HepG2 (cell line): Measurements from ENCODE around the gene PTPRN. TPM values are rescaled to one million over a fixed set of nuclear protein-coding genes. Genes with fewer than 3 reads are reported as not detected.

Experiments
- ELF3 ChIP-seq: IDR thresholded peaks from 2 replicates; pipeline ENCODE4 v1.6.1; 2016; ENCODE audit warnings: missing genetic modification reagents, missing compliant biosample characterization
- EZH2 ChIP-seq: conservative IDR thresholded peaks from 2 replicates; pipeline ENCODE4 v1.6.1; 2012; ENCODE audit warnings: mild to moderate bottlenecking, low read depth, low read length, moderate library complexity
- HES4 ChIP-seq: sonication (generic); formaldehyde crosslinking; IDR thresholded peaks from 2 replicates; pipeline ENCODE4 v1.9.0; 2021; ENCODE audit warnings: mild to moderate bottlenecking, missing genetic modification reagents, borderline replicate concordance
- HNRNPL ChIP-seq: fragments of 200-400 bp; formaldehyde crosslinking; IDR thresholded peaks from 2 replicates; pipeline ENCODE4 v1.6.1; 2017; ENCODE audit warnings: mild to moderate bottlenecking, low read depth, low read length
- NFE2L1 ChIP-seq: sonication (generic); formaldehyde crosslinking; IDR thresholded peaks from 2 replicates; pipeline ENCODE4 v1.4.0; 2020; ENCODE audit warnings: missing genetic modification reagents, mild to moderate bottlenecking, borderline replicate concordance
- PAWR ChIP-seq: sonication (generic); formaldehyde crosslinking; IDR thresholded peaks from 2 replicates; pipeline ENCODE4 v1.4.0; 2020; ENCODE audit warnings: missing genetic modification reagents, mild to moderate bottlenecking, borderline replicate concordance
- RBM22 ChIP-seq: fragments of 200-400 bp; formaldehyde crosslinking; optimal IDR thresholded peaks from 2 replicates; pipeline ENCODE3; 2017; ENCODE audit warnings: mild to moderate bottlenecking, low read length, moderate library complexity
- SP4 ChIP-seq: sonication (generic); formaldehyde crosslinking; IDR thresholded peaks from 2 replicates; pipeline ENCODE4 v1.8.1; 2023; ENCODE audit warnings: mild to moderate bottlenecking, missing genetic modification reagents
- TFE3 ChIP-seq: IDR thresholded peaks from 2 replicates; pipeline ENCODE4 v1.6.1; 2016
- TRIM24 ChIP-seq: sonication (generic); formaldehyde crosslinking; IDR thresholded peaks from 2 replicates; pipeline ENCODE4 v1.8.0; 2022; ENCODE audit warnings: mild to moderate bottlenecking, missing genetic modification reagents
- ZNF432 ChIP-seq: sonication (generic); formaldehyde crosslinking; IDR thresholded peaks from 2 replicates; pipeline ENCODE4 v1.5.0; 2020; ENCODE audit warnings: missing genetic modification reagents, mild to moderate bottlenecking, borderline replicate concordance
- ZNF552 ChIP-seq: sonication (generic); formaldehyde crosslinking; IDR thresholded peaks from 2 replicates; pipeline ENCODE4 v1.9.0; 2022; ENCODE audit warnings: missing genetic modification reagents, mild to moderate bottlenecking, borderline replicate concordance
- ZNF562 ChIP-seq: sonication (generic); formaldehyde crosslinking; IDR thresholded peaks from 2 replicates; pipeline ENCODE4 v1.8.0; 2022; ENCODE audit warnings: missing genetic modification reagents, borderline replicate concordance
- ZNF678 ChIP-seq: sonication (generic); formaldehyde crosslinking; IDR thresholded peaks from 2 replicates; pipeline ENCODE4 v1.4.0; 2020; ENCODE audit warnings: mild to moderate bottlenecking, missing genetic modification reagents
- polyA plus RNA-seq, 8 experiments: library from polyadenylated mRNA; depleted of rRNA in 3 of 8; stranded (reverse) in 7 of 8; unstranded in 1 of 8; fragments of >200 nt; fragmentation: Illumina TruSeq in 4 of 8; extraction: Trizol in 4 of 8; gene quantifications; 2 replicates each; pipeline versions ENCODE4 v1.2.1 to v1.2.3, GENCODE V29; 2011 to 2016; ENCODE audit warnings: low read depth in 4 of 8, missing spikeins in 1 of 8, mixed read lengths in 1 of 8; ENCODE audit not compliant: insufficient read depth in 1 of 8
- total RNA-seq, 5 experiments: library from RNA; depleted of rRNA; stranded (reverse); fragments of >200 nt; fragmentation: Illumina TruSeq; extraction: Trizol; gene quantifications; 2 replicates each; pipeline ENCODE4 v1.2.3, GENCODE V29; 2016; ENCODE audit warnings: low read depth in 1 of 5
- TF ChIP-seq, protein P1 (sequence below): sonication (generic); formaldehyde crosslinking; IDR thresholded peaks from 2 replicates; pipeline ENCODE4 v1.5.0; 2020; ENCODE audit warnings: mild to moderate bottlenecking, missing genetic modification reagents, borderline replicate concordance
- TF ChIP-seq, protein P2 (sequence below): sonication (generic); formaldehyde crosslinking; IDR thresholded peaks from 2 replicates; pipeline ENCODE4 v1.5.1; 2020; ENCODE audit warnings: missing genetic modification reagents, mild to moderate bottlenecking, borderline replicate concordance

The PTPRN gene
- total and polyA plus RNA-seq, 2 of the 13 experiments (the other 11 are each of a cell fraction or from before 2014, with no cell fraction given), result 0.26 TPM; not detected in 1

GRCh38 chr2:219245148-219245898 is 63.9 kb downstream of the PTPRN start, which contains the start of the genes GLB1L and STK16 (continued):
- TF ChIP-seq, protein P1, sequence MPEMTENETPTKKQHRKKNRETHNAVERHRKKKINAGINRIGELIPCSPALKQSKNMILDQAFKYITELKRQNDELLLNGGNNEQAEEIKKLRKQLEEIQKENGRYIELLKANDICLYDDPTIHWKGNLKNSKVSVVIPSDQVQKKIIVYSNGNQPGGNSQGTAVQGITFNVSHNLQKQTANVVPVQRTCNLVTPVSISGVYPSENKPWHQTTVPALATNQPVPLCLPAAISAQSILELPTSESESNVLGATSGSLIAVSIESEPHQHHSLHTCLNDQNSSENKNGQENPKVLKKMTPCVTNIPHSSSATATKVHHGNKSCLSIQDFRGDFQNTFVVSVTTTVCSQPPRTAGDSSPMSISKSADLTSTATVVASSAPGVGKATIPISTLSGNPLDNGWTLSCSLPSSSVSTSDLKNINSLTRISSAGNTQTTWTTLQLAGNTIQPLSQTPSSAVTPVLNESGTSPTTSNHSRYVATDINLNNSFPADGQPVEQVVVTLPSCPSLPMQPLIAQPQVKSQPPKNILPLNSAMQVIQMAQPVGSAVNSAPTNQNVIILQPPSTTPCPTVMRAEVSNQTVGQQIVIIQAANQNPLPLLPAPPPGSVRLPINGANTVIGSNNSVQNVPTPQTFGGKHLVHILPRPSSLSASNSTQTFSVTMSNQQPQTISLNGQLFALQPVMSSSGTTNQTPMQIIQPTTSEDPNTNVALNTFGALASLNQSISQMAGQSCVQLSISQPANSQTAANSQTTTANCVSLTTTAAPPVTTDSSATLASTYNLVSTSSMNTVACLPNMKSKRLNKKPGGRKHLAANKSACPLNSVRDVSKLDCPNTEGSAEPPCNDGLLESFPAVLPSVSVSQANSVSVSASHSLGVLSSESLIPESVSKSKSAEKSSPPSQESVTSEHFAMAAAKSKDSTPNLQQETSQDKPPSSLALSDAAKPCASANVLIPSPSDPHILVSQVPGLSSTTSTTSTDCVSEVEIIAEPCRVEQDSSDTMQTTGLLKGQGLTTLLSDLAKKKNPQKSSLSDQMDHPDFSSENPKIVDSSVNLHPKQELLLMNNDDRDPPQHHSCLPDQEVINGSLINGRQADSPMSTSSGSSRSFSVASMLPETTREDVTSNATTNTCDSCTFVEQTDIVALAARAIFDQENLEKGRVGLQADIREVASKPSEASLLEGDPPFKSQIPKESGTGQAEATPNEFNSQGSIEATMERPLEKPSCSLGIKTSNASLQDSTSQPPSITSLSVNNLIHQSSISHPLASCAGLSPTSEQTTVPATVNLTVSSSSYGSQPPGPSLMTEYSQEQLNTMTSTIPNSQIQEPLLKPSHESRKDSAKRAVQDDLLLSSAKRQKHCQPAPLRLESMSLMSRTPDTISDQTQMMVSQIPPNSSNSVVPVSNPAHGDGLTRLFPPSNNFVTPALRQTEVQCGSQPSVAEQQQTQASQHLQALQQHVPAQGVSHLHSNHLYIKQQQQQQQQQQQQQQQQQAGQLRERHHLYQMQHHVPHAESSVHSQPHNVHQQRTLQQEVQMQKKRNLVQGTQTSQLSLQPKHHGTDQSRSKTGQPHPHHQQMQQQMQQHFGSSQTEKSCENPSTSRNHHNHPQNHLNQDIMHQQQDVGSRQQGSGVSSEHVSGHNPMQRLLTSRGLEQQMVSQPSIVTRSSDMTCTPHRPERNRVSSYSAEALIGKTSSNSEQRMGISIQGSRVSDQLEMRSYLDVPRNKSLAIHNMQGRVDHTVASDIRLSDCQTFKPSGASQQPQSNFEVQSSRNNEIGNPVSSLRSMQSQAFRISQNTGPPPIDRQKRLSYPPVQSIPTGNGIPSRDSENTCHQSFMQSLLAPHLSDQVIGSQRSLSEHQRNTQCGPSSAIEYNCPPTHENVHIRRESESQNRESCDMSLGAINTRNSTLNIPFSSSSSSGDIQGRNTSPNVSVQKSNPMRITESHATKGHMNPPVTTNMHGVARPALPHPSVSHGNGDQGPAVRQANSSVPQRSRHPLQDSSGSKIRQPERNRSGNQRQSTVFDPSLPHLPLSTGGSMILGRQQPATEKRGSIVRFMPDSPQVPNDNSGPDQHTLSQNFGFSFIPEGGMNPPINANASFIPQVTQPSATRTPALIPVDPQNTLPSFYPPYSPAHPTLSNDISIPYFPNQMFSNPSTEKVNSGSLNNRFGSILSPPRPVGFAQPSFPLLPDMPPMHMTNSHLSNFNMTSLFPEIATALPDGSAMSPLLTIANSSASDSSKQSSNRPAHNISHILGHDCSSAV (CRISPR knock-in tag), result no peak
- no peak for TF ChIP-seq EZH2
- peak; percentile 82; the same call in 1 of the 2 replicates for TF ChIP-seq PAWR (CRISPR knock-in tag)
- peak; percentile 81 for TF ChIP-seq HES4 (CRISPR knock-in tag)
- no peak; the same call in 1 of the 2 replicates for TF ChIP-seq NFE2L1
- no peak for TF ChIP-seq ZNF678
- peak; percentile 63 for TF ChIP-seq TFE3 (CRISPR knock-in tag)
- no peak for TF ChIP-seq TRIM24 (CRISPR knock-in tag)
- TF ChIP-seq SP4 (CRISPR knock-in tag), result peak; percentile 89
- no peak for TF ChIP-seq RBM22
- peak; percentile 75 for TF ChIP-seq ELF3
- TF ChIP-seq, protein P2, sequence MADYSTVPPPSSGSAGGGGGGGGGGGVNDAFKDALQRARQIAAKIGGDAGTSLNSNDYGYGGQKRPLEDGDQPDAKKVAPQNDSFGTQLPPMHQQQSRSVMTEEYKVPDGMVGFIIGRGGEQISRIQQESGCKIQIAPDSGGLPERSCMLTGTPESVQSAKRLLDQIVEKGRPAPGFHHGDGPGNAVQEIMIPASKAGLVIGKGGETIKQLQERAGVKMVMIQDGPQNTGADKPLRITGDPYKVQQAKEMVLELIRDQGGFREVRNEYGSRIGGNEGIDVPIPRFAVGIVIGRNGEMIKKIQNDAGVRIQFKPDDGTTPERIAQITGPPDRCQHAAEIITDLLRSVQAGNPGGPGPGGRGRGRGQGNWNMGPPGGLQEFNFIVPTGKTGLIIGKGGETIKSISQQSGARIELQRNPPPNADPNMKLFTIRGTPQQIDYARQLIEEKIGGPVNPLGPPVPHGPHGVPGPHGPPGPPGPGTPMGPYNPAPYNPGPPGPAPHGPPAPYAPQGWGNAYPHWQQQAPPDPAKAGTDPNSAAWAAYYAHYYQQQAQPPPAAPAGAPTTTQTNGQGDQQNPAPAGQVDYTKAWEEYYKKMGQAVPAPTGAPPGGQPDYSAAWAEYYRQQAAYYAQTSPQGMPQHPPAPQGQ, result 0 out of 2 replicates have a peak, but pooled peaks have one; percentile 32
- TF ChIP-seq ZNF432 (CRISPR knock-in tag), result no peak
- no peak for TF ChIP-seq ZNF562 (CRISPR knock-in tag)
- TF ChIP-seq ZNF552 (CRISPR knock-in tag), result 0 out of 2 replicates have a peak, but pooled peaks have one; percentile 6
- TF ChIP-seq HNRNPL, result peak; percentile 75; the same call in 1 of the 2 replicates
